GM19455 (cell line): ENCODE results near the gene RPS3.
"Not testable (repeated sequence)": the region's sequence is repeated elsewhere in the genome, so short reads cannot be mapped to it uniquely, and the experiment has no call there.

Source experiments
- ATAC-seq: cut with Tn5 transposase; IDR thresholded peaks from one replicate; pipeline ENCODE4 v1.9.1; 2021; ENCODE audit not compliant: unreplicated experiment

Gene RPS3

GRCh38 chr11:75399344-75400145 lies at the start of gene RPS3:
Gene RPS3 (plus strand): TSS chr11:75399518. CDS start chr11:75399548, 30 bp downstream.
- ATAC-seq, result peak; percentile 86

- no peak for ATAC-seq
Observed at GRCh38 chr11:75349521-75350116, 49.7 kb upstream of the RPS3 start.

- ATAC-seq, result no peak
Observed at GRCh38 chr11:75350122-75350742, 49.1 kb upstream of the RPS3 start.

- ATAC-seq, result no peak
Observed at GRCh38 chr11:75350743-75351540, 48.4 kb upstream of the RPS3 start.

GRCh38 chr11:75351541-75351790 lies 47.9 kb upstream of the RPS3 start, which contains the start of gene ARRB1:
Gene ARRB1 (minus strand): TSS chr11:75351661. CDS start chr11:75351607, 54 bp downstream.
- ATAC-seq, result no peak

GRCh38 chr11:75351791-75352587 lies 47.3 kb upstream of the RPS3 start:
- ATAC-seq, result no peak

- ATAC-seq, result no peak
Observed at GRCh38 chr11:75352588-75353206, 46.6 kb upstream of the RPS3 start.

GRCh38 chr11:75355051-75355450 lies 44.3 kb upstream of the RPS3 start:
- ATAC-seq, result no peak

GRCh38 chr11:75356613-75357012 lies 42.7 kb upstream of the RPS3 start:
- ATAC-seq, result no peak

GRCh38 chr11:75362285-75362684 lies 37.0 kb upstream of the RPS3 start:
- not testable (repeated sequence) for ATAC-seq

GRCh38 chr11:75365711-75366181 lies 33.6 kb upstream of the RPS3 start:
- ATAC-seq, result no peak

- ATAC-seq, result not testable (repeated sequence)
Observed at GRCh38 chr11:75366826-75367225, 32.5 kb upstream of the RPS3 start.

GRCh38 chr11:75369560-75370255 lies 29.6 kb upstream of the RPS3 start:
- no peak for ATAC-seq

GRCh38 chr11:75371949-75372876 lies 27.1 kb upstream of the RPS3 start:
- ATAC-seq, result no peak

- ATAC-seq, result no peak
Observed at GRCh38 chr11:75373201-75373600, 26.1 kb upstream of the RPS3 start.

GRCh38 chr11:75374646-75375045 lies 24.7 kb upstream of the RPS3 start:
- ATAC-seq, result no peak

- ATAC-seq, result no peak
Observed at GRCh38 chr11:75375626-75376025, 23.7 kb upstream of the RPS3 start.

GRCh38 chr11:75376175-75376574 lies 23.1 kb upstream of the RPS3 start:
- ATAC-seq, result no peak
